ENCODE measurements around the gene PPCDC. TPM values are rescaled to one million over a fixed set of nuclear protein-coding genes. Genes with fewer than 3 reads are reported as not detected.
A peak's percentile ranks its signal among the peaks of the same experiment; 100 is the strongest.

PPCDC gene, protein sequence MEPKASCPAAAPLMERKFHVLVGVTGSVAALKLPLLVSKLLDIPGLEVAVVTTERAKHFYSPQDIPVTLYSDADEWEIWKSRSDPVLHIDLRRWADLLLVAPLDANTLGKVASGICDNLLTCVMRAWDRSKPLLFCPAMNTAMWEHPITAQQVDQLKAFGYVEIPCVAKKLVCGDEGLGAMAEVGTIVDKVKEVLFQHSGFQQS
- 8.1 TPM for polyA plus RNA-seq (2013, experiment 1 of 2; ENCODE audit: insufficient read length)
- 9.2 TPM for polyA plus RNA-seq (2013, experiment 2 of 2; ENCODE audit: insufficient read length)

DNA sequence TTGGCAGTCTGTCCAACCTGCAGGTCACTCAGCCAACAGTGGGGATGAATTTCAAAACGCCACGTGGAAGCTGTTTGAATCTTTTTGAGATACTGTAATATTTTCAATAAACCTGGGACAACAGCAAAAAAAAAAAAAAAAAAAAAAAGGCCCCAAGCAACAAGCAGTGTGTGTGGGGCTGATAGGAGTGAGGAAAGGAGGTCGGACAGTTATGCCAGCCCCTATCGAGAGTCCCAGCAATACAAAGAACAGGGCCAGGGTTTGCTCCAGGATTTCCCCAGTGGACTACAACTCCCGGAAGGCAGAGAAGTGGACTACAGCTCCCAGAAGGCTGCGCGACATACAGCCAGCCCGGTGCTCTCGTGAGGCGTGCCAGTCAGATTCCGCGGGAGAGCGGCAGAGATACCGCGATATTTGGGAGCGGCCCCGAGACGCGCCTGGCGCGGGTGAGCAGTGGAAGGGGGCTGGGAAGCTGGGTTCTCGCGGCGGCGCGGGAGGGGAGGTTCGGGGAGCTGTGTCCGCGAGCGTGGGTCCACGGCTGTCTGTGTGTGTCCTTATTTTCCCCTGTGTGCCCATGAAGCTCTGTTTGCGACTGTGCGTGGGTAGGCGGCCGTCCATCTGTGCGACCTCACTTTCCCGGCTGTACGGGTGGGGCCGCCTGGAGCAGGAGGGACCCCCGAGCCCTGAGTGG, at the start of gene PPCDC:
Gene PPCDC (plus strand): TSS at position 410 of the 691 bp plus-strand sequence. CDS start 4,729 bp downstream, outside the sequence.
- peak; percentile 96 for DNase-seq

DNA sequence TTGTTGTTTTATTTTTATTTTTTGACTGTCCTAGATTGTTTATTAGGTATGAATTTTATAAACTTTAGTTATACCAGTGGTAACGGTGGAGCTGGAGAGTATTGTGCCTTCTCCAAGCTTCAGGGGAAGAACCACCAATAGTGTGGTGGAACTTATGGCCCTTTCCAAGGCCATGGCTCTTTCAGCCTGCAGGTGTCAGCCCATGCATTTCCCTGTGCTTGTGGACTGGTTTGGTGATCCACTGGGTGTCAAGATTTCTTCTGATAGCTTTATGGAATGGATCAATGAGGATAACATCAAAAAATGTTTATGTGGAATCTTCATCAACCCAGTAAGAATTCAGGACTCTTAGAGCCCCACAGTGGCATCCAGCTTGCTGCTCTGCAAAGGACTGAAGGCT, 47.2 kb upstream of the PPCDC start:
- no peak for DNase-seq

DNA sequence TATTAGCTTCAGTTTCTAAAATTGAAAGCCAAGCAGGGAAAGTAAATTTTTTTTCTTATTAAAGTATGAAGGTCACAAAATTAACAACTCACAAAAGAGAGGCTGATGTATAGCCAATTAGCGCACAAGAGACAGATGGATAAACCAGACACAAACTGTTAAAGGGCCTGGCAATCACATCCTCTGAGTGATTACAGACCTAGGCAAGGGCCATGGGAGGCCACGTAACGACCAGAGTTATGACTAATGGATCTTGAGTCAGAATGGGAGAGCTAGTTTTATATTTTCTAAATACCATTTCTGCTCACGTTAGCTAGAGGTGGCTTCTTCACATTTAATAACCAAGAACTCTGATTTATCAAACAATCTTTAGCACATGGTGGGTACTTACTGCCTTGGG, 45.8 kb upstream of the PPCDC start:
- DNase-seq = no peak

DNA sequence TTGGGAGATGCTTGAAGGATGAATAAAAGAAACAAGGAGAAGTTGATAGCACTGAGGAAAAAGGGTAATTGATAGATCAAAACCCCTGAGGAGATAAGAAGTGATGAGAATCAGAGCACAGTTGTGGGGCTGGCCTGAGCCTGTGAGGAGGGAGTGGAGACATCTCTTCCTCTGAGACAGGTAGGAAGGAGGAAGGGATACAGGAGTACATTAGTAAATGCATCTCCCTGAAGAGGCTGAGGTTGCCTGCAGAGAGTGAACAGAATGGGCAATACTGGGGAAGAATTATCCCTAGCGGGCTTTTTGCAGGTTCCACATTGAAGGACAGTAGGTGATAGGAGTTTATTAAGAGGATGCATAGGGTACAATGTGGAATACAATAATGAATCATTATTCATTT, 45.3 kb upstream of the PPCDC start:
- DNase-seq = no peak

DNA sequence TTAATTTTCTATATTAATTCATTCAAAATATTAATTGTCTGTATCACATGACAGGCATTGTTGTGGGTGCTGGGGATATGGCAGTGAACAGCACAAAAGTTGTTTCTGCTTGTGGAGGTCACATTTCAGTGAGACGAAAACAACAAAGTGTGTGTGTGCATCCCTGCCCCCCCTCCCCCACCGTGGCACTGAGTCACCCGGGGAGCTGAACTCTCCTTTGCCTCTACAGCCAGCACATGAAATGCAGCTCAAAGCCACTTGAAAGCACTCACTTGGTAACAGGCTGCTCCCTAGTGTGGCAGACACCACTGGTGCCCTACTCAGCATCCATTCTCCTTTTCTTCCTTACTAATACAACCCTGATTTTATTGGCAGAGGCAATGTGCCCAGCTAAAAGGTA, 44.9 kb upstream of the PPCDC start:
- DNase-seq = no peak

DNA sequence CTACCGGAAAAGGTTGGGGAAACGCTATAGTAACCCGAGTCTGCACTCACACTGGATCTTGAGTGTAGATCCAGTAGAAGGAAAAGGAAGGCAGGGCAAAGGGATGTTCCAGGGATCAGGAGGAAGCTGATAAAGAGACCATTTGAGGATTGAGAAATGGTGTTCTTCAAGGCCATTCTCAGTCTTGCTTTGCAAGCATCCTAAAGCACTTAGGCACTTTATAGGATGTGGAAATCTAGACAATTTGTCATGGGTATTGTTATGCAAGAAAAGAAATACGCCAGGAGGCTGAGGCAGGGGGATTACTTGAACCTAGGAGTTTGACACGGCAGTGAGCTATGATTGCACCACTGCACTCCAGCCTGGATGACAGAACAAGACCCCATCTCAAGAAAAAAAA, 41.2 kb upstream of the PPCDC start:
- no peak for DNase-seq

DNA sequence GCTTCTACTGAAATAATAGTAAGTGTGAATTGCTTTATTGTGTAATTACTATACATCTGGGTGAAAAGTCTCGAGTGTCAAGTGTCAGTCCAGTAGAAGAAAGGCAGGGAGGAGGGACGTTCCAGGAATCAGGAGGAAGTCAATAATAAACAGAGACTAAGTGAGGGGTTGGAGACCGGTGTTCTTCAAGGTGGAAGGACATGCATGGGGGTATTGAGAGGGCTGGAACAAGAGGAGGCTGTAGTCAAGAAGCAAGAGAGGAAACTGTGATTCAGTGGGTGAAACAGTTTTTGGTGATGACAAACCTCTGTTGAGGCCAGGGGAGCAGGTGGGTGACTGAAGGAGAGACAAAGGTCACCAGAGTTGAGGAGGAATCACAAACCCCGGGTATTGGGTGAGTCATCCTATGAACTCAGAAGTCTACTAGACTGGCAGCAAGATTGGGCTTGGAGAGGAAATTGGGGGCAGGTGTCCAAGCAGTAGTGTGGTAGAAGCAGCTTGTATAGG, 39.6 kb upstream of the PPCDC start:
- no peak for DNase-seq

DNA sequence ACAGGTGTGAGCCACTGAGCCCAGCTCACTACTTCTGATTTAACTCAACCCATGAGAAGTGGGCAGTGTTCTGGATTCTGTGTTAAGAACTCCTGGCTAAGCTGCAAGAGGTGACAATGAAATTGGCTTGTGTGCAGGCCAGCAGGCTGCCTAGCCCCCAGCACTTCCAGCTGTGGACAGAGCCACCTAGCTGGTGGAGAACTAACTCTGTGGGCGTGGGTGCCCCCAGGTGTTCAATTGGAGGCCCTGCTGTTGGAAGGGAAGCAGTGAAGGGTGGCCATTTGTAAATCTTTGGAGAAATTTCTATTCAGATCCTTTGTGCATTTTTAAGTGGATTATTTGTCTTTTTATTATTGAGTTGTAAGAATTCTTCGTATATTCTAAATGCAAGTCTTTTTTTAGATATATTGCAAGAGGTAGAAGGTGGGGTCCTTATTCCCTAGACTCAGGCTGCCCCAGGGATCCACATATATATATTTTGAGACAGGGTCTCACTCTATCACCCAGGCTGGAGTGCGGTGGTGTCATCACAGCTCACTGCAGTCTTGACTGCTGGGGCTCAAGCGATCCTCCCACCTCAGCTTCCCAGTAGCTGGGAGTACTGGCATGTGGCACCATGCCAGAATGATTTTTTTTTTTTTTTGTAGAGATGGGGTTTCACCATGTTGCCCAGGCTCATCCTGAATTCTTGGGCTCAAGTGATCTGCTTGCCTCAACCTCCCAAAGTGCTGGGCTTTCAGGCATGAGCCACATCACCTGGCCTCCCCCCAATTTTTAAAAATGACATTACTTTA, 35.2 kb upstream of the PPCDC start:
- peak; percentile 22 for DNase-seq

DNA sequence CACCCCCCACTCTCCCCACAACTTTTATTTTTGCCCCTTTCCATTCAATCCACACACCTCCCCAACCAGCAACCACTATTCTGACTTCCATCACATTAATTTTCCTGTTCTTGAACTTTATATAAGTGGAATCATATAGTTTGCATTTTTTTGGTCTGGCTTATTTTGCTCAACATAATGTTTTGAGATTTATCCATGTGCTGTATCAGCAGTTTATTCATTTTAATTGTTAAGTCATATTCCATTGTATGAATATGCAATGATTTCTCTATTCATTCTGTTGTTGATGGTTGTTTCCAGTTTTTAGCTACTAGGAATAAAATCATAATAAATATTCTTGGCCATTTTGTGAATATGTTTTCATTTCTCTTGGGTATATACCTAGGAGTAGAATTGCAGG, 33.9 kb upstream of the PPCDC start:
- no peak for DNase-seq

DNA sequence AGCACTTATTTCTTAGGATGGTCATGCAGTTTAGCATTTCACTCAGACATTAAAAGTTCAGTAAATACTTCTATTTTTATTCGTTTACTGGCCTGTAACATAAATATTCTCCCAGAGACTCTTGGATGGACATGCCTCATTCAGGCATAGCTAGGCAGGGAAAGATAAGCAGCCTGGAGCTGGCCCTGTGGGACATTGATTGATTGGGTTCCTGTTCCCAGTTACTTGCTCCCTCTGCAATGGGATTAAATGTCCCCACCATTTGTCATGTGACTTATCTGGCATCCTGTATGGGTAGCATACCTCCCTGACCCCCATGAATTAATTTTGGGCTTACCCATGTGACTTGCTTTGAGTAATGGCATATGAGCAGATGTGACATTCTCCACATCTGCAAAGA, 30.8 kb upstream of the PPCDC start:
- DNase-seq = no peak

DNA sequence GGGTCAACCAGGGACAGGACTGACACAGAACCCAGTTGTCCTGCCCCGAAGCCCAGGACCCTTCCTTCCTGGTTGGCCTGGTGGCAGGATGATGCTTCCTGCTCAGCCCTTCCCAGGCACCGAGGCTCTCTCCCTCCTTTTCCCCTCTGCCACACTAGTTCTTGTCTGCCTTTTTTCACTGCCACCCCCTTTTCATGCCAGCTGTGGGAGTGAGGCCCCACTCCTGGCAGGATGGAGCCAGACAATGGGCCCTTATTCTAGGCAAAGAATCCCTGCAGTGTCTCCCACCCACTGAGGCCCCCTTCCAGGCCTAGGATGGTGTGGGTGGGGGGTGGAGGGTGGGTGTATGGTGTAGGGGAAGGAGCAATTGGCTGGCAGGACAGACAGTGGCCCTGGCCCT, 29.2 kb upstream of the PPCDC start:
- no peak for DNase-seq

DNA sequence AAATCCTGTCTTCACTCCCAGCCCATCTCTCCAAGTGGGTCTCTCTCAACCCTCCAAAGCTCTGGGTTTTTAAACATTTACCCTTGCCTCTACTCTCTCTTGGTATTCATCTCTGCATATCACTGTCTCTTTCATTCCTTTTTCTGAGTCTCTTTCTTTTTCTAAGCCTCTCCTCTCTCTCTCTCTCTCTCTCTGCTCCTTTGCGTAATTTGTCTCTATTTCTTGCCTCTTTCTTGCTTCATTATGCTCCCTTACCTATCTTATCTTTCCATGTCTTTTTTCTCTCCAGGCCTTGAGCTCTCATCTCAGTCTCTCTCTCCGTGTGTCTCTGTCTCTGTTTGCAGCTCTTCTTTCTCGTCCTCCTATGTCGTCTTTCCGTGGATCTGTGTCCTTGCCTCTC, 28.7 kb upstream of the PPCDC start:
- no peak for DNase-seq

DNA sequence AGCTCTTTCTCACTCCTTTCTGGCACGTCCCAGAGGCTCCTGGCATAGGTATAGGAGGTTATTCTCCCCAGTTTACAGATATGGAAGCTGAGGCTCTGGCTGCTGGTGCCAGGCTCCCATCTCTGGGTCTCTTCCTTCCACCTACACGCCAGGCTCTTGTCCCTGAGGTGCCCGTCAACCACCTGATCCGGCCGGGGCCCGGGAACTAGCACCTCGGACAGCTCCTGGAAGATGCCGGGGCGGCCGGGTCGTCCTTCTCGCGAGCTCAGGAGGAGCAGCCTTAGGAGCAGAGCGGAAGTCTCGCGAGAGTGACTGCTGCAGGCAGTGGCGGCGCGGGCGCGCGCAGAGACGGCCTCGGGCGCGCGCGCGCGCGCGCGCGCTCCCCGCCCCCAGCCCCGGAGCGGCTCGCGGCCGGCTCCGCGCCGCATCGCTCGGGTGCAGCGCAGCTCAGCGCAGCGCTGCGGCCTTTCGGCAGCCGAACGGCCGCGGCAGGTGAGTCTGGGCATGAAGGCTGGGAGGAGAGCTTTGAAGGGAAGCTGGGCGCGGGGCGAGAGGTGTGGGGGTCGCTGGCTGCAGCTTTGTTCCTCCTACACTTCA, 28.1 kb upstream of the PPCDC start, which contains the start of gene SCAMP5:
Gene SCAMP5 (plus strand): TSS at position 382 of the 597 bp plus-strand sequence. CDS start 16,277 bp downstream, outside the sequence.
- DNase-seq = peak; percentile 92

DNA sequence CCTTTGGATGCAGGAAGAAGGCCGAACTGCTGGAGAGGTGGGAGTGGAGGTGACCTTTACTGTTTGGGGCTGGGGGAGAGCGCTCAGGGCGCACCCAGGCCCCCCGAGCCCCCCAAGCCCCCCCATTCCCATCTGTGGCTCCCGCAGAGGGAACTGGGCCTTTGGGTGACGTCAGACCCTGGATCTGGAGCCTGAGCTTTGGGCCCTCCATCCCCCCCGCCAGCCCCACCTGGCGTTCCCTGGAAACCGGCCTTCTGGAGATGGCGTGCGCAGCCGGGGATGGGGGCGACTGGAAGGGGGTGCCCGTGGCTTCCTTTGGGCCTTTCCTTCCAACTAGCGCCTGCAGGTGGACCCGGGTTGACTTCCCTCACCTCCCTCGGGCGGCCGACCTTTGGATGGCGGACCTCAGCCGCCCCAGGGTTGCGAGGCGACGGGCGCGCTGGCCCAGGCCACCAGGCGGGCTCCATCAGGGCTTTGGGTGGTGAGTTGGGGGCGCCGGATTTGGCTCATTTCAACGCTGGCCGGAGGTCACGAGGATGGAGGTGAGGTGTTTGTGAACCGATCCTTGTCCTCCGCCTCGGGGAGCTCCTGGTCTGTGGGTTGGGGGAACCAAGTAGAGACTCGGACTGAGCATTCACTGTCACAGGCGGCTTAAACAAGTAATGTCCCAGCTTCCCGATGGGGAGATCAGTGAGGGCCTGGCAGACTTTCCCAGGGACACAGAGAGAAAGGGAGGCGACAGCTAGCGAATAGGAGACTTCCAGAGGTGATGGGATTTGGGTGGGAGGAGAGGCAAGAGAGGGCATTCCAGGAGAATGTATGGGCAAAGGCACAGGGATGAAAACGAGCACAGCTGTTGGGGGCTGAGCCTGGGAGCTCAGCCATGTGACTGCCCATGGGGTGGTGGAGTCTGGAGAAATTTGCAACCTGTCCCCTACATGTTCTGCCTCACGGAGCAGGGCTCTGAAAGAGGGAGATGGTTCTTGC, 27.3 kb upstream of the PPCDC start:
- DNase-seq = no peak

DNA sequence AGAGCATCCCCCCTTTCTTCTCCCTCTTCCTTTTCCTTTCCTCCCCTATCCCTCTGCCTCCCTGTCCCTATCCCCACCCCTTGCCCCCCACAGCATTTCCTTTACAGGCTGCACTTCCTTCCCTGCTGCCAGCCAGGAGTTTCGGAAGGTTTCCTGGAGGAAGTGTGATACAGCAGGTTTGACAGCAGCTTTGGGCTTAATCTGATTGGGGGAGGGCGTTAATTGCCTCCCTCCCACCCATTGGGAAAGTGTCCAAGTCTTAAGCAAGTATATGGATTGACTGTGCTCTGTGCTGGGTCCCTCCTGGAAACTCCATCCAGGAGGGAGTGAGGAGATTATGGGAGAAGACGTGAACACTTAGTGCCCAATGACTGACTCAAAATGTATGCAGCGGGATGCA, 26.2 kb upstream of the PPCDC start:
- no peak for DNase-seq

DNA sequence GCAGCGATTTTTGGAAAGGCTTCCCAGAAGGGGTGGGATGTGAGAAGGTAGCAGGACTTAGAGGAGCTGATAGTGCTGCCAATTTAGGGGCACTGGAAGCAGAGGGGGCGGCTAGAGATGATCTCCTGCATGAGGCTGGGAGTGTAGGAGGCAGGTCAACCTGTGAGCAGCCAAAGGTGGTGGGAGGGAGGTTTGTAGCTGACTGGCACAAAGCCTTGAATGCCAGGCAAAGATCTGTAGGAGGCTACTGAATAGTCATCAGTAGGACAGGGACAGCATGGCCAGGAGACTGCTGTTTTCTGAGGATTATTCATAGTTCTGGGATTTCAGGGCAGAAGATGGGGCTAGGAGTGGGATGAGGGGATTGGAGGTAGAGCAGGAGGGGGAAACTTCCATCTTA, 25.8 kb upstream of the PPCDC start:
- no peak for DNase-seq

DNA sequence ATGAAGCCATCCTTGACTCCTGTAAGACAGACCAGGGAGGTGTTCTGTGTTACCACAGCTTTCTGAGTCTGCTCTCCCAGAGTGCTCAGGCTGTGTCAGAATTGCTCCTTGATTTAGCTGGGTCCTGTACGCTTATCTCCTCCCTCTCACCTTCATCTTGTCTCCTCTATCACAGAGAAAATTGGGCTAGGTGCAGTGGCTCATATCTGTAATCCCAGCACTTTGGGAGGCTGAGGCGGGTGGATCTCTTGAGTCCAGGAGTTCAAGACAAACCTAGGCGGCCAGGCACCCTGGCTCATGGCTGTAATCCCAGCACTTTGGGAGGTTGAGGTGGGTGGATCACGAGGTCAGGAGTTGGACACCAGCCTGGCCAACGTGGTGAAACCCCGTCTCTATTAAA, 22.1 kb upstream of the PPCDC start:
- DNase-seq = no peak

DNA sequence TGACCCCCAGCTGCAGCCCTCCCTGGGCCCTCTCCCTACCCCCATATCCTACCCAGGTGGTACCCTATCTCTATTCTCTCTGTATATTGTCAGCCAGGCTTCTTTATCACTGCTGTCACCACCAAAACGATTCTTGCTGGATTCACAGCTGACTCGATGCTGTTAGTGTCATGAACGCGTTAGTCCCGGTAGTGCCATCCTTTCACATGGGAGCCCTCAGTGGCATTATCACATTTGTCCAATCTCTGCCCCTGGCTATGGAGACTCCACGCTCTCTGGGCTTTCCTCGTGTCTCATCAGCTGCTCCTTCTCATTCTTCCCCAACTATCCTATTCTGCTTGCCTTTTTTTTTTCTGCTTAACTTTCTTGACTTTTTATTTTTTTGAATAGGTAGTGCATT, 21.0 kb upstream of the PPCDC start:
- no peak for DNase-seq

DNA sequence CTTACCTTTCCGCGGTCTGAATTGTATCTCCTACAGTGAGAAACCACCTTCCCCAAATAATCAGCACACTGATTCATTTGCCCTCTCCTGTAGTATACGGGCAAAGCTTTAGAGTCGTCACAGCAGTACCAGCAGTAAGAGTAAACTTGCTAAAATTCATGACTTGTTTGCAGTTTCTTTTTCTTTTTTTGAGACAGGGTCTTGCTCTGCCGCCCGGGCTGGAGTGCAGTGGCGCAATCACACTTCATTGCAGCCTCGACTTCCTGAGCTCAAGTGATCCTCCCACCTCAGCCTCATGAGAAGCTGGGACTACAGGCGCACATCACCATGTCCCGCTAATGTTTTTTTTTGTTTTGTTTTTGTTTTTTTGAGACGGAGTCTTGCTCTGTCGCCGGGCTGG, 16.2 kb upstream of the PPCDC start:
- no peak for DNase-seq

DNA sequence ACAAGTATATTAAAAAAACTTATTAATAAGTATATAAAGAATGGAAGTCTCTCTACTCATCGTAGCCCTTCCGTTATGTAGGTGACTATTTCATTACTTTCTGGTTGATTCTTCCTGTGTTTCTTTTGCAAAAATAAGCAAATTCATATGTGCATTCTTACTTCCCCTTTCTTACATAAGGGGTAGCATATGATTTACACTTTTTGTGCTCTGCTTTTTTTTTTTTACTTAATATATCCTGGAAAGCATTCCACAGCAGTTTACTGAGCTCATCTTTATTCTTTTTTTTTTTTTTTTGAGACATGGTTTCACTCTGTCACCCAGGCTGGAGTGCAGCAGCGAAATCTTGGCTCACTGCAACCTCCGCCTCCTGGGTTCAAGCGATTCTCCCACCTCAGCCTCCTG, 15.2 kb upstream of the PPCDC start:
- no peak for DNase-seq

DNA sequence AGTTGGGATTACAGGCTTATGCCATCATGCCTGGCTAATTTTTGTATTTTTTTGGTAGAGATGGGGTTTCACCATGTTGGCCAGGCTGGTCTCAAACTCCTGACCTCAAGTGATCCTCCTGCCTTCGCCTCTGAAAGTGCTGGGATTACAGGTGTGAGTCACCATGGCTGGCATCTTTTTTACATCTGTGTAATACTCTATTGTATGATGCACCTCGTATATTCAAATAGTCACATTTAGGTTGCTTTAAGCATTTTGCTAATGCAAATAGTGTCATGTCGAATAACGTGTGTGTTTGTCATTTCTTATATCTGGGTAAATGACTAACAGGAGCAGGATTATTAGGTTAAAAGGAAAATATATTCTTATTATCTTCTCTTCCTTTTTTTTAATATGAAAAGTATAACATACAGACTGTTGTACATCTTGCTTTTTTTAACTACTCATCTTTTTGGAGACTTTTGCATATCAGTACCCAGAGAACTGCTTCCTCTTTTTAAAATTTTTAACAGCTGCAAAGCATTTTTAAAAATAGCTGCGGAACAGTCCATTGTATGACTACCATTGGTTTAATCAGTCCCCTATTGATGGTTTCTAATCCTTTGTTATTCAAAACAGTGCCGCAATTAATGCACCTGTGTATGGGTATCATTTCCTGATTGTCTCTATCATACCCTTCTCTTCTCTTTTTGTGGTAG, 14.6 kb upstream of the PPCDC start:
- DNase-seq = no peak

Measured in fibroblast of skin of abdomen (primary cell).